GM23338 (cell line): ENCODE data around the gene MYOF.

Experiments used
- CREB1 ChIP-seq: fragments of 250-450 bp; sonication (Bioruptor Pico); IDR thresholded peaks from 2 replicates; pipeline ENCODE4 v1.5.0; 2020; ENCODE audit warnings: low read depth, mild to moderate bottlenecking, moderate library complexity
- CTCF ChIP-seq, 2 experiments: fragments of 200-600 bp in 1 of 2; sonication (generic) in 1 of 2; conservative IDR thresholded peaks; 2 replicates each; pipeline versions ENCODE4 v1.5.1 to v1.6.1; 2016 to 2017; ENCODE audit warnings: antibody characterized with exemption in 2 of 2, low read depth in 2 of 2, mild to moderate bottlenecking in 2 of 2, moderate library complexity in 1 of 2
- EZH2 ChIP-seq: fragments of 200-600 bp; sonication (generic); IDR thresholded peaks from one replicate; pipeline ENCODE4 v1.8.0; 2017; ENCODE audit warnings: antibody characterized with exemption, mild to moderate bottlenecking, low read depth; ENCODE audit not compliant: unreplicated experiment
- EZH2phosphoT487 ChIP-seq: fragments of 200-600 bp; sonication (generic); IDR thresholded peaks from one replicate; pipeline ENCODE4 v1.8.1; 2018; ENCODE audit warnings: antibody characterized with exemption; ENCODE audit not compliant: unreplicated experiment
- JUNB ChIP-seq: IDR thresholded peaks from one replicate; pipeline ENCODE4 v1.6.1; 2016; ENCODE audit warnings: antibody characterized with exemption; ENCODE audit not compliant: unreplicated experiment
- NANOG ChIP-seq: IDR thresholded peaks from 2 replicates; pipeline ENCODE4 v1.6.1; 2016; ENCODE audit warnings: antibody characterized with exemption, borderline replicate concordance
- POLR2AphosphoS5 ChIP-seq: IDR thresholded peaks from 2 replicates; pipeline ENCODE4 v1.6.1; 2016; ENCODE audit warnings: antibody characterized with exemption, low read depth
- REST ChIP-seq: IDR thresholded peaks from one replicate; pipeline ENCODE4 v1.6.1; 2018; ENCODE audit warnings: antibody characterized with exemption; ENCODE audit not compliant: unreplicated experiment
- ZNF331 ChIP-seq: fragments of 250-450 bp; sonication (Bioruptor Pico); IDR thresholded peaks from 2 replicates; pipeline ENCODE4 v1.5.0; 2020; ENCODE audit warnings: low read depth, mild to moderate bottlenecking, moderate library complexity

- TF ChIP-seq CTCF (conservative IDR thresholded peaks at IDR 0.05; ENCODE audit: low read depth in 2 of 2) (no peak), POLR2AphosphoS5 (no peak), ZNF331 (CRISPR knock-in tag) (no peak), JUNB (no peak), EZH2 (no peak), REST (no peak), EZH2phosphoT487 (no peak), CREB1 (CRISPR knock-in tag) (no peak), NANOG (no peak)
These were observed 111.2 kb downstream of the MYOF start for GRCh38 chr10:93370961-93371360.
